Measurements from ENCODE around the gene PARP9. TPM values are rescaled to one million over a fixed set of nuclear protein-coding genes. Genes with fewer than 3 reads are reported as not detected.

Gene PARP9
- total and polyA plus RNA-seq, 10 of the 15 experiments (the other 5 are each of a cell fraction or from before 2014, with no cell fraction given): 34.0 to 122 (median 46.1) TPM

GRCh38 chr3:122560680-122561079 is 3.4 kb downstream of the PARP9 start (continued):
- TF ChIP-seq EGR1 (IDR thresholded peaks at IDR 0.05; ENCODE audit: borderline replicate concordance in 1 of 2, low read depth in 2 of 2, low read length in 2 of 2): no peak
- TF ChIP-seq LARP7 (IDR thresholded peaks at IDR 0.05): no peak
- 0 out of 2 replicates have a peak, but pooled peaks have one; percentile 42 for TF ChIP-seq IRF4 (IDR thresholded peaks at IDR 0.05; ENCODE audit: low read depth, low read length)
- TF ChIP-seq E2F4 (IDR thresholded peaks at IDR 0.05; ENCODE audit: low read depth, low read length): no peak
- no peak for TF ChIP-seq E2F8 (IDR thresholded peaks at IDR 0.05; ENCODE audit: low read depth, partially characterized antibody)
- no peak for TF ChIP-seq NFYA (IDR thresholded peaks at IDR 0.05; ENCODE audit: borderline replicate concordance, low read depth, low read length)
- no peak for TF ChIP-seq CHD1 (IDR thresholded peaks at IDR 0.05; ENCODE audit: low read depth, low read length)
- no peak for TF ChIP-seq REST (IDR thresholded peaks at IDR 0.05; ENCODE audit: low read depth, low read length)
- TF ChIP-seq TCF12 (IDR thresholded peaks at IDR 0.05; ENCODE audit: low read depth, low read length): 0 out of 2 replicates have a peak, but pooled peaks have one; percentile 34
- no peak for TF ChIP-seq KLF5 (IDR thresholded peaks at IDR 0.05; ENCODE audit: partially characterized antibody)
- TF ChIP-seq CBX5 (IDR thresholded peaks at IDR 0.05; ENCODE audit: low read depth): no peak
- TF ChIP-seq NR2F1 (conservative IDR thresholded peaks at IDR 0.05): no peak
- TF ChIP-seq KDM1A (IDR thresholded peaks at IDR 0.05; ENCODE audit: borderline replicate concordance): no peak
- no peak for TF ChIP-seq USF2 (IDR thresholded peaks at IDR 0.05; ENCODE audit: borderline replicate concordance, low read depth, low read length)
- TF ChIP-seq RFX5 (IDR thresholded peaks at IDR 0.05; ENCODE audit: low read depth, low read length): no peak

Measured in GM12878 (cell line).